HepG2 (cell line): ENCODE measurements around the gene LRP1-AS. TPM values are rescaled to one million over a fixed set of nuclear protein-coding genes. Genes with fewer than 3 reads are reported as not detected.
A peak's percentile ranks its signal among the peaks of the same experiment; 100 is the strongest.

ENCODE experiments used
- ATAC-seq: fragments of 200-7000 bp; cut with Tn5 transposase; 3 replicates; pipeline ENCODE4 v1.9.1; 2020; ENCODE audit warnings: mild to moderate bottlenecking, moderate library complexity
- BruUV-seq: library from RNA; stranded (reverse); fragments of 400-500 nt; replicated peaks from 2 replicates; lab custom pipeline; 2021; lab: Mats Ljungman, UMichigan
- CTCF ChIA-PET: fragments of 300-600 bp; formaldehyde crosslinking; extraction: SDS; loops from one replicate; lab custom pipeline; 2021; ENCODE audit warnings: low total read pairs, inconsistent platforms, low intra/inter-chr PET ratio; lab: Yijun Ruan, JAX
- POLR2A ChIA-PET: fragments of 350-600 bp; sonication (Branson Sonifier 250); formaldehyde crosslinking; loops from one replicate; lab custom pipeline; 2020; ENCODE audit warnings: antibody characterized with exemption, inconsistent platforms; lab: Yijun Ruan, JAX
- DNase-seq: peaks from one replicate; pipeline ENCODE4 v3.0.0-alpha.2; 2015; ENCODE audit warnings: low spot score
- FAIRE-seq: peaks from 3 replicates; lab custom pipeline; 2011; peaks lifted over from hg19 to GRCh38; lab: Jason Lieb, UNC
- H2AFZ ChIP-seq: one replicate; pipeline ENCODE4 v1.6.1; 2011; ENCODE audit warnings: low read length, inconsistent platforms
- H3K27ac ChIP-seq: fragments of 300-600 bp; 3 replicates; pipeline ENCODE4 v1.8.0; 2011; ENCODE audit warnings: mixed run types, mild to moderate bottlenecking, mixed read lengths, low read length, inconsistent platforms; ENCODE audit not compliant: insufficient read depth; ENCODE audit errors: extremely low read length
- H3K27me3 ChIP-seq, 2 experiments: fragments of 200-600 bp in 1 of 2; 2 replicates in 1 of 2; 3 replicates in 1 of 2; pipeline versions ENCODE4 v1.6.0 to v1.8.0; 2011; ENCODE audit warnings: low read length in 2 of 2, mild to moderate bottlenecking in 2 of 2, moderate library complexity in 2 of 2, inconsistent platforms in 1 of 2; ENCODE audit not compliant: insufficient read depth in 2 of 2, control insufficient read depth in 1 of 2
- H3K36me3 ChIP-seq, 2 experiments: fragments of 200-600 bp in 1 of 2; replicated peaks in 1 of 2; 2 replicates in 1 of 2; 3 replicates in 1 of 2; pipeline versions ENCODE4 v1.5.1 to v1.8.0; 2011; ENCODE audit warnings: low read length in 2 of 2, inconsistent platforms in 1 of 2; ENCODE audit not compliant: insufficient read depth in 2 of 2, control insufficient read depth in 1 of 2
- H3K4me1 ChIP-seq: 2 replicates; pipeline ENCODE4 v1.5.1; 2012; ENCODE audit warnings: low read length, inconsistent platforms; ENCODE audit not compliant: insufficient read depth
- H3K4me2 ChIP-seq: 2 replicates; pipeline ENCODE4 v1.6.0; 2011; ENCODE audit warnings: low read depth, low read length, inconsistent platforms
- H3K4me3 ChIP-seq, 3 experiments: fragments of 200-600 bp in 1 of 3; sonication (generic), shearing (Covaris generic) in 1 of 3; replicated peaks in 1 of 3; 2 replicates each; pipeline ENCODE4 v1.5.1; 2011 to 2016; ENCODE audit warnings: low read length in 3 of 3, inconsistent platforms in 2 of 3, low read depth in 2 of 3, mild to moderate bottlenecking in 2 of 3, control low read depth in 1 of 3, mixed read lengths in 1 of 3; ENCODE audit not compliant: insufficient read depth in 1 of 3
- H3K79me2 ChIP-seq: one replicate; pipeline ENCODE4 v1.6.1; 2011; ENCODE audit warnings: low read length, inconsistent platforms; ENCODE audit not compliant: insufficient read depth
- H3K9ac ChIP-seq: 2 replicates; pipeline ENCODE4 v1.6.0; 2011; ENCODE audit warnings: mild to moderate bottlenecking, low read depth, low read length, inconsistent platforms; ENCODE audit not compliant: insufficient read depth
- H3K9me3 ChIP-seq: 2 replicates; pipeline ENCODE4 v1.5.1; 2012; ENCODE audit warnings: mild to moderate bottlenecking, low read length
- H4K20me1 ChIP-seq: 2 replicates; pipeline ENCODE4 v1.6.0; 2011; ENCODE audit warnings: inconsistent platforms, mild to moderate bottlenecking, low read length, moderate library complexity; ENCODE audit not compliant: insufficient read depth
- ARHGAP35 ChIP-seq: sonication (generic); formaldehyde crosslinking; IDR thresholded peaks from 2 replicates; pipeline ENCODE4 v1.9.0; 2022; ENCODE audit warnings: mild to moderate bottlenecking, inconsistent platforms, moderate library complexity, missing genetic modification reagents, borderline replicate concordance
- BRD4 ChIP-seq: sonication (generic); formaldehyde crosslinking; IDR thresholded peaks from 2 replicates; pipeline ENCODE4 v1.4.0; 2020; ENCODE audit warnings: missing genetic modification reagents
- ERF ChIP-seq: IDR thresholded peaks from 2 replicates; pipeline ENCODE4 v1.6.1; 2018; ENCODE audit warnings: missing biosample characterization, missing genetic modification reagents
- HDAC6 ChIP-seq: fragments of 200-600 bp; sonication (generic); IDR thresholded peaks from 2 replicates; pipeline ENCODE4 v1.7.0; 2017; ENCODE audit warnings: mild to moderate bottlenecking, antibody characterized with exemption, low read length, low read depth
- RCOR2 ChIP-seq: IDR thresholded peaks from 2 replicates; pipeline ENCODE4 v1.6.1; 2016; ENCODE audit warnings: missing biosample characterization, missing genetic modification reagents
- SNAPC2 ChIP-seq: sonication (generic); formaldehyde crosslinking; IDR thresholded peaks from 2 replicates; pipeline ENCODE4 v1.8.1; 2022; ENCODE audit warnings: mild to moderate bottlenecking, missing genetic modification reagents
- SNRNP70 ChIP-seq: fragments of 200-400 bp; formaldehyde crosslinking; IDR thresholded peaks from 2 replicates; pipeline ENCODE4 v1.6.1; 2017; ENCODE audit warnings: mild to moderate bottlenecking, low read depth, low read length, moderate library complexity
- SRSF9 ChIP-seq: fragments of 200-400 bp; formaldehyde crosslinking; IDR thresholded peaks from 2 replicates; pipeline ENCODE4 v1.6.1; 2018; ENCODE audit warnings: borderline replicate concordance, mild to moderate bottlenecking, low read depth, low read length; ENCODE audit not compliant: insufficient read depth, poor library complexity, severe bottlenecking
- ZFP37 ChIP-seq: sonication (generic); formaldehyde crosslinking; IDR thresholded peaks from 2 replicates; pipeline ENCODE4 v1.4.0; 2020; ENCODE audit warnings: missing genetic modification reagents, borderline replicate concordance
- ZKSCAN1 ChIP-seq: fragments of 150-350 bp; IDR thresholded peaks from 2 replicates; pipeline ENCODE4 v1.6.1; 2014; ENCODE audit warnings: low read length
- ZNF34 ChIP-seq: sonication (generic); formaldehyde crosslinking; IDR thresholded peaks from 2 replicates; pipeline ENCODE4 v1.4.0; 2020; ENCODE audit warnings: mild to moderate bottlenecking, missing genetic modification reagents, borderline replicate concordance
- ZNF468 ChIP-seq: sonication (generic); formaldehyde crosslinking; IDR thresholded peaks from 2 replicates; pipeline ENCODE4 v1.8.0; 2022; ENCODE audit warnings: mild to moderate bottlenecking, moderate library complexity, missing genetic modification reagents
- ZNF510 ChIP-seq: sonication (generic); formaldehyde crosslinking; IDR thresholded peaks from 2 replicates; pipeline ENCODE4 v1.4.0; 2020; ENCODE audit warnings: low read depth, mild to moderate bottlenecking, missing genetic modification reagents
- ZNF678 ChIP-seq: sonication (generic); formaldehyde crosslinking; IDR thresholded peaks from 2 replicates; pipeline ENCODE4 v1.4.0; 2020; ENCODE audit warnings: mild to moderate bottlenecking, missing genetic modification reagents
- ZNF775 ChIP-seq: sonication (generic); formaldehyde crosslinking; IDR thresholded peaks from 2 replicates; pipeline ENCODE4 v1.4.0; 2020; ENCODE audit warnings: missing genetic modification reagents, mild to moderate bottlenecking, moderate library complexity, borderline replicate concordance
- ZNF777 ChIP-seq: sonication (generic); formaldehyde crosslinking; IDR thresholded peaks from 2 replicates; pipeline ENCODE4 v1.4.0; 2020; ENCODE audit warnings: missing genetic modification reagents
- ZNF879 ChIP-seq: sonication (generic); formaldehyde crosslinking; IDR thresholded peaks from 2 replicates; pipeline ENCODE4 v1.8.1; 2023; ENCODE audit warnings: missing genetic modification reagents
- WGBS: methylation state at CpG from one replicate; pipeline ENCODE4 v1.1.6; 2017; ENCODE audit warnings: low lambda C conversion rate; 5-methylcytosine and 5-hydroxymethylcytosine counted together
- in situ Hi-C: cut with HindIII; loops from 2 replicates; pipeline ENCODE4 v1.10.0; 2017; ENCODE audit warnings: low pct_unique_long_range_greater_than_20kb; ENCODE audit not compliant: extremely low pct_ligation_motif_present
- intact Hi-C: fragments of 100-400 bp; cut with micrococcal nuclease; formaldehyde crosslinking; loops from one replicate; pipeline ENCODE4 v1.10.0; 2022; ENCODE audit not compliant: unreplicated experiment
- polyA plus RNA-seq, 8 experiments: library from polyadenylated mRNA; depleted of rRNA in 3 of 8; stranded (reverse) in 7 of 8; unstranded in 1 of 8; fragments of >200 nt; fragmentation: Illumina TruSeq in 4 of 8; extraction: Trizol in 4 of 8; gene quantifications; 2 replicates each; pipeline versions ENCODE4 v1.2.1 to v1.2.3, GENCODE V29; 2011 to 2016; ENCODE audit warnings: low read depth in 4 of 8, missing spikeins in 1 of 8, mixed read lengths in 1 of 8; ENCODE audit not compliant: insufficient read depth in 1 of 8
- total RNA-seq, 5 experiments: library from RNA; depleted of rRNA; stranded (reverse); fragments of >200 nt; fragmentation: Illumina TruSeq; extraction: Trizol; gene quantifications; 2 replicates each; pipeline ENCODE4 v1.2.3, GENCODE V29; 2016; ENCODE audit warnings: low read depth in 1 of 5
- TF ChIP-seq, protein P1 (sequence below): sonication (generic); formaldehyde crosslinking; IDR thresholded peaks from 2 replicates; pipeline ENCODE4 v1.4.0; 2020; ENCODE audit warnings: low read depth, mild to moderate bottlenecking, missing genetic modification reagents
- TF ChIP-seq, protein P2 (sequence below): IDR thresholded peaks from 2 replicates; pipeline ENCODE4 v1.6.1; 2016; ENCODE audit warnings: low read depth, control low read depth
- TF ChIP-seq, protein P3 (sequence below): fragments of 450-650 bp; IDR thresholded peaks from 2 replicates; pipeline ENCODE4 v1.6.1; 2017; ENCODE audit warnings: mild to moderate bottlenecking

Gene LRP1-AS
- total and polyA plus RNA-seq, 2 of the 13 experiments (the other 11 are each of a cell fraction or from before 2014, with no cell fraction given), result 0.20 TPM; not detected in 1

DNA sequence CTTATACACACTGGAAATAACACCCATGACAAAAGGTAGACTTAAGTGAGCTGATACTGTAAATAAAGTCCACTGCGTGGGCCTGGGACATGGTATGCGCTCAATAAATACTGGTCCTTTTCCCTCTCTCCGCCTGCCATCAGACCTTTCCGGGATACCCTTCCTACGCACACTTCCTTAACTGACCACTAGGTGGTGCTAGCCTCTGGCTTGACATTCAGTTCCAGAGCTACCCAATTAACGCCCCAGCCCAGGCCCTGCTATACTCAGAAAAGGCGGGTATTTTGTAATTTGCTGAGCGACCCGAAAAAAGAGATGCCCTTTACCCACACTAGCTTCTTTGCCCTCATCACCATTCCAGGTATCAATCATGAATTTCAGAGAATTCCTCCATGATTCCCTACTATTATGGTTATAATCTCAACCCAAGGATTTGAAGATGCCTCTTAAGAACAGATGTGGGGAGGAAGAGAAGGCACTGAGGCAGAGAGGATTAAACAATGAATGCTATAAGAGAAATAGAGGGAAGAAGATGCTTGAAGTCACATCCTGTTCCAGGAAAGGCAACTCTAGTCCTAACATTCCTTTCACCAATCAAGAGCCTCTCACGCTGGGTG, 23.1 kb downstream of the LRP1-AS start (continued):
- TF ChIP-seq ARHGAP35 (CRISPR knock-in tag), result no peak
- TF ChIP-seq ZFP37, result no peak
- TF ChIP-seq, protein P1, sequence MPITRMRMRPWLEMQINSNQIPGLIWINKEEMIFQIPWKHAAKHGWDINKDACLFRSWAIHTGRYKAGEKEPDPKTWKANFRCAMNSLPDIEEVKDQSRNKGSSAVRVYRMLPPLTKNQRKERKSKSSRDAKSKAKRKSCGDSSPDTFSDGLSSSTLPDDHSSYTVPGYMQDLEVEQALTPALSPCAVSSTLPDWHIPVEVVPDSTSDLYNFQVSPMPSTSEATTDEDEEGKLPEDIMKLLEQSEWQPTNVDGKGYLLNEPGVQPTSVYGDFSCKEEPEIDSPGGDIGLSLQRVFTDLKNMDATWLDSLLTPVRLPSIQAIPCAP, result no peak
- TF ChIP-seq ERF (CRISPR knock-in tag), result no peak
- no peak for TF ChIP-seq ZKSCAN1
- no peak for TF ChIP-seq ZNF777 (CRISPR knock-in tag)
- TF ChIP-seq, protein P2, sequence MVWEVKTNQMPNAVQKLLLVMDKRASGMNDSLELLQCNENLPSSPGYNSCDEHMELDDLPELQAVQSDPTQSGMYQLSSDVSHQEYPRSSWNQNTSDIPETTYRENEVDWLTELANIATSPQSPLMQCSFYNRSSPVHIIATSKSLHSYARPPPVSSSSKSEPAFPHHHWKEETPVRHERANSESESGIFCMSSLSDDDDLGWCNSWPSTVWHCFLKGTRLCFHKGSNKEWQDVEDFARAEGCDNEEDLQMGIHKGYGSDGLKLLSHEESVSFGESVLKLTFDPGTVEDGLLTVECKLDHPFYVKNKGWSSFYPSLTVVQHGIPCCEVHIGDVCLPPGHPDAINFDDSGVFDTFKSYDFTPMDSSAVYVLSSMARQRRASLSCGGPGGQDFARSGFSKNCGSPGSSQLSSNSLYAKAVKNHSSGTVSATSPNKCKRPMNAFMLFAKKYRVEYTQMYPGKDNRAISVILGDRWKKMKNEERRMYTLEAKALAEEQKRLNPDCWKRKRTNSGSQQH, result no peak
- no peak for TF ChIP-seq RCOR2 (CRISPR knock-in tag)
- no peak for TF ChIP-seq SNAPC2

DNA sequence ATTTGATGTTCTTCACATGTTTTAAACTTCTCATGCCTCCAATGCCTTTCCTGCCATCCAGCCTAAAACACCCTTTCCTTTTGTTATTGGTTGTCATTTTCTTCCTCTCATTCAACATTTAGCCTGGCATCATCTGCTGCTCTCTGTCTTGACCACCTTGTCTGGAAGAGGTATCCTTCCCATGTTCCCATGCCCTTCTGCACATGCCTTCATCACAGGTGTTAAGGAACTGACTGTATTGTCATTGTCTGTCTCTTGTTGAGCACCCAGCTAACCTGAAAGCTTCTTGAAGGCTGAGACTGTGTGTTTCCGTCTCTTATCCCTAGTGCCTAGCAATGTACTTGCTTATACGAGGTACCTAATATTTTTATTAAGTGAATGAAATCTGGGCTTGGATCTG, 23.6 kb downstream of the LRP1-AS start:
- Histone ChIP-seq H3K9me3 (no peaks in the 10 kb centered on the region), H3K4me1 (peaks cover 10% of the 10 kb centered on the region), H3K4me3 (no peak overlapping the region), H4K20me1 (no peaks in the 10 kb centered on the region), H3K79me2 (peaks cover 3% of the 10 kb centered on the region), H3K4me2 (no peak overlapping the region), H3K27ac (no peak overlapping the region), H3K27me3 (no peaks in the 10 kb centered on the region; a peak in 1 of 5 replicates), H3K36me3 (no peaks in the 10 kb centered on the region), H2AFZ (no peak overlapping the region), H3K9ac (no peak overlapping the region)
- no peak for DNase-seq
- peak; percentile 4 for FAIRE-seq
- WGBS, result 28% methylated on average over 2 of the region's 2 CpGs
- no peak for ATAC-seq
- POLR2A ChIA-PET, result interaction anchor here (0.9 to 16.0 kb wide), 6 partner anchors 9 to 59 kb away, joined by 3 to 827 read pairs (median 6); partner anchors contain the start of gene LRP1-AS
- intact Hi-C loops, result loop anchor here (1.0 kb wide), 1 partner anchor 59 kb away; no protein-coding TSS in a partner anchor
- CTCF ChIA-PET, result interaction anchor here (2.3 to 2.7 kb wide), 3 partner anchors 49 to 59 kb away, joined by 28 to 47 read pairs (median 37); no protein-coding TSS in a partner anchor
- in situ Hi-C loops, result no loop called here
- BruUV-seq, result no TSS peak
- TF ChIP-seq ZNF468, result no peak
- no peak for TF ChIP-seq ZNF775 (CRISPR knock-in tag)
- no peak for TF ChIP-seq ZNF678
- TF ChIP-seq HDAC6, result no peak
- TF ChIP-seq ZNF34 (CRISPR knock-in tag), result no peak
- no peak for TF ChIP-seq BRD4
- TF ChIP-seq SRSF9, result no peak
- TF ChIP-seq, protein P3, sequence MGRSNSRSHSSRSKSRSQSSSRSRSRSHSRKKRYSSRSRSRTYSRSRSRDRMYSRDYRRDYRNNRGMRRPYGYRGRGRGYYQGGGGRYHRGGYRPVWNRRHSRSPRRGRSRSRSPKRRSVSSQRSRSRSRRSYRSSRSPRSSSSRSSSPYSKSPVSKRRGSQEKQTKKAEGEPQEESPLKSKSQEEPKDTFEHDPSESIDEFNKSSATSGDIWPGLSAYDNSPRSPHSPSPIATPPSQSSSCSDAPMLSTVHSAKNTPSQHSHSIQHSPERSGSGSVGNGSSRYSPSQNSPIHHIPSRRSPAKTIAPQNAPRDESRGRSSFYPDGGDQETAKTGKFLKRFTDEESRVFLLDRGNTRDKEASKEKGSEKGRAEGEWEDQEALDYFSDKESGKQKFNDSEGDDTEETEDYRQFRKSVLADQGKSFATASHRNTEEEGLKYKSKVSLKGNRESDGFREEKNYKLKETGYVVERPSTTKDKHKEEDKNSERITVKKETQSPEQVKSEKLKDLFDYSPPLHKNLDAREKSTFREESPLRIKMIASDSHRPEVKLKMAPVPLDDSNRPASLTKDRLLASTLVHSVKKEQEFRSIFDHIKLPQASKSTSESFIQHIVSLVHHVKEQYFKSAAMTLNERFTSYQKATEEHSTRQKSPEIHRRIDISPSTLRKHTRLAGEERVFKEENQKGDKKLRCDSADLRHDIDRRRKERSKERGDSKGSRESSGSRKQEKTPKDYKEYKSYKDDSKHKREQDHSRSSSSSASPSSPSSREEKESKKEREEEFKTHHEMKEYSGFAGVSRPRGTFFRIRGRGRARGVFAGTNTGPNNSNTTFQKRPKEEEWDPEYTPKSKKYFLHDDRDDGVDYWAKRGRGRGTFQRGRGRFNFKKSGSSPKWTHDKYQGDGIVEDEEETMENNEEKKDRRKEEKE, result no peak
- no peak for TF ChIP-seq SNRNP70
- no peak for TF ChIP-seq ZNF879 (CRISPR knock-in tag)
- TF ChIP-seq ZNF510 (CRISPR knock-in tag), result no peak
